HepG2 (cell line): ENCODE data around the gene RAB36. TPM values are rescaled to one million over a fixed set of nuclear protein-coding genes. Genes with fewer than 3 reads are reported as not detected.

Source experiments
- BCLAF1 ChIP-seq: fragments of 450-650 bp; IDR thresholded peaks from 2 replicates; pipeline ENCODE4 v1.6.1; 2017; ENCODE audit warnings: mild to moderate bottlenecking
- CCDC6 ChIP-seq: sonication (generic); formaldehyde crosslinking; IDR thresholded peaks from 2 replicates; pipeline ENCODE4 v1.8.1; 2022; ENCODE audit warnings: mild to moderate bottlenecking, missing genetic modification reagents, moderate library complexity
- CHD2 ChIP-seq: IDR thresholded peaks from 2 replicates; pipeline ENCODE4 v1.6.1; 2011; ENCODE audit warnings: low read depth, low read length, improper control_type of control experiment
- EHMT2 ChIP-seq: fragments of 200-600 bp; sonication (generic); IDR thresholded peaks from 2 replicates; pipeline ENCODE4 v1.7.0; 2017; ENCODE audit warnings: antibody characterized with exemption, low read depth, low read length, borderline replicate concordance
- HNRNPL ChIP-seq: fragments of 200-400 bp; formaldehyde crosslinking; IDR thresholded peaks from 2 replicates; pipeline ENCODE4 v1.6.1; 2017; ENCODE audit warnings: mild to moderate bottlenecking, low read depth, low read length
- PBX2 ChIP-seq: IDR thresholded peaks from 2 replicates; pipeline ENCODE4 v1.6.1; 2016; ENCODE audit warnings: control low read depth
- RAD21 ChIP-seq: fragments of 450-650 bp; formaldehyde crosslinking; IDR thresholded peaks from 2 replicates; pipeline ENCODE4 v1.5.0; 2020; ENCODE audit warnings: mild to moderate bottlenecking
- SALL2 ChIP-seq: sonication (generic); formaldehyde crosslinking; IDR thresholded peaks from 2 replicates; pipeline ENCODE4 v1.8.1; 2023; ENCODE audit warnings: mild to moderate bottlenecking, missing genetic modification reagents, inconsistent platforms
- SMC3 ChIP-seq: IDR thresholded peaks from 2 replicates; pipeline ENCODE4 v1.6.1; 2011; ENCODE audit warnings: low read length, improper control_type of control experiment
- TRIM24 ChIP-seq: sonication (generic); formaldehyde crosslinking; IDR thresholded peaks from 2 replicates; pipeline ENCODE4 v1.8.0; 2022; ENCODE audit warnings: mild to moderate bottlenecking, missing genetic modification reagents
- ZFP36L1 ChIP-seq: sonication (generic); formaldehyde crosslinking; IDR thresholded peaks from 2 replicates; pipeline ENCODE4 v1.8.0; 2022; ENCODE audit warnings: mild to moderate bottlenecking, missing genetic modification reagents, moderate library complexity
- ZNF256 ChIP-seq: sonication (generic); formaldehyde crosslinking; conservative IDR thresholded peaks from 2 replicates; pipeline ENCODE4 v1.4.0; 2020; ENCODE audit warnings: missing genetic modification reagents
- ZNF350 ChIP-seq: sonication (generic); formaldehyde crosslinking; IDR thresholded peaks from 2 replicates; pipeline ENCODE4 v1.4.0; 2020; ENCODE audit warnings: mild to moderate bottlenecking, low read depth, missing genetic modification reagents, borderline replicate concordance
- ZNF382 ChIP-seq: sonication (generic); formaldehyde crosslinking; IDR thresholded peaks from 2 replicates; pipeline ENCODE4 v1.5.0; 2020; ENCODE audit warnings: missing genetic modification reagents, mild to moderate bottlenecking, borderline replicate concordance
- ZNF567 ChIP-seq: sonication (generic); formaldehyde crosslinking; IDR thresholded peaks from 2 replicates; pipeline ENCODE4 v1.8.1; 2023; ENCODE audit warnings: mild to moderate bottlenecking, missing genetic modification reagents, borderline replicate concordance
- ZNF589 ChIP-seq: sonication (generic); formaldehyde crosslinking; conservative IDR thresholded peaks from 2 replicates; pipeline ENCODE4 v1.8.0; 2022; ENCODE audit warnings: mild to moderate bottlenecking, moderate library complexity, missing genetic modification reagents
- ZNF737 ChIP-seq: sonication (generic); formaldehyde crosslinking; IDR thresholded peaks from 2 replicates; pipeline ENCODE4 v1.5.0; 2020; ENCODE audit warnings: missing genetic modification reagents, mild to moderate bottlenecking, borderline replicate concordance
- ZNF776 ChIP-seq: sonication (generic); formaldehyde crosslinking; IDR thresholded peaks from 2 replicates; pipeline ENCODE4 v1.4.0; 2020; ENCODE audit warnings: mild to moderate bottlenecking, missing genetic modification reagents
- polyA plus RNA-seq, 8 experiments: library from polyadenylated mRNA; depleted of rRNA in 3 of 8; stranded (reverse) in 7 of 8; unstranded in 1 of 8; fragments of >200 nt; fragmentation: Illumina TruSeq in 4 of 8; extraction: Trizol in 4 of 8; gene quantifications; 2 replicates each; pipeline versions ENCODE4 v1.2.1 to v1.2.3, GENCODE V29; 2011 to 2016; ENCODE audit warnings: low read depth in 4 of 8, missing spikeins in 1 of 8, mixed read lengths in 1 of 8; ENCODE audit not compliant: insufficient read depth in 1 of 8
- total RNA-seq, 5 experiments: library from RNA; depleted of rRNA; stranded (reverse); fragments of >200 nt; fragmentation: Illumina TruSeq; extraction: Trizol; gene quantifications; 2 replicates each; pipeline ENCODE4 v1.2.3, GENCODE V29; 2016; ENCODE audit warnings: low read depth in 1 of 5
- TF ChIP-seq, protein P1 (sequence below): sonication (generic); formaldehyde crosslinking; IDR thresholded peaks from 2 replicates; pipeline ENCODE4 v1.5.0; 2020; ENCODE audit warnings: mild to moderate bottlenecking, missing genetic modification reagents
- TF ChIP-seq, protein P2 (sequence below): sonication (generic); formaldehyde crosslinking; IDR thresholded peaks from 2 replicates; pipeline ENCODE4 v1.8.1; 2023; ENCODE audit warnings: missing genetic modification reagents, mild to moderate bottlenecking, borderline replicate concordance
- TF ChIP-seq, protein P3 (sequence below): IDR thresholded peaks from 2 replicates; pipeline ENCODE4 v1.6.1; 2018; ENCODE audit warnings: missing genetic modification reagents, mild to moderate bottlenecking, missing compliant biosample characterization

The RAB36 gene
- total and polyA plus RNA-seq, 2 of the 13 experiments (the other 11 are each of a cell fraction or from before 2014, with no cell fraction given): 0.24 to 0.86 TPM

DNA sequence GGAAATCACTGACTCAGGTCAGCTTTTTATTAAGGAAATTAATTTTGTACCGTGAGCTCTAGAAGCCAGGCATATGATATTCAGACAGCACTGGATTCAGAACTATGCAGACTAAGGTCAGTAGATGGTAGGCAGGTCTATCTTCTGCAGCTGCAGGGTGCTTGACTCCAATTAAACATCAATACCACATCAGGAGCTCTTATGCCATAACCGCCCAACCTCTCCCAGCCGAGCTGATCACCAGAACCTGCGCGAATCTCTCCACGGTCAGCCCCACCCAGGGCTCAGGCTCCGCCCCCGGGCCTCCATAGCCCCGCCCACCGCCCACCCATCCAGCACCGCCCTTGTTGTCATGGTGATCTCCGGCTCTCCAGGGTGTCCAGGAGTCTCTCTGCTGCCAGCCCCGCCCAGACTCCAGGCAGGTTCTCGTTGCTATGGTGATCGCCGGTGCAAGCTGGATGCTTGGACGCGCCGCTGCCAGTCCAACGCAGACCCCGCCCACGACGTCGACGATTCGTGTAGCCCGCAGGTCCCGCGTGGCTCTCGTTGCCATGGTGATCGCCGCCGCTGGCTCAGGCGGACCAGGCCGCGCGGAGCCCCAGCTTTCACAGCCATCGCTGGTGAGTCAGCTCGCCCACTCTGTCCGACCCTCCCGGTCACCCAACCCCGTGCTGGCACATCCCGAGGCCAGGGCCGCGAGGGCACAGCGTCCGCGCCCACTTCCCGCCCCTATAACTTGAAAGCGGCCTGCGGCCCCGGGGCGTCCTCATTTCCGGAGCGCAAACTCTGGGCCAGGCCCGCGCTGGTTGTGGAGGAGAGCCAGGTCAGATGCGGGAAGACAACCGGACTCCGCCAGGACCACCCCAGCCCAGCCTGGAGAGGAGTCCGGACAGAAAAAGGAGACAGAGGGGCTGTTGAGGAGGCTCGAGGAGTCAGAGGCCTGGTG lies at the start of gene RAB36 (continued):
- TF ChIP-seq, protein P1, sequence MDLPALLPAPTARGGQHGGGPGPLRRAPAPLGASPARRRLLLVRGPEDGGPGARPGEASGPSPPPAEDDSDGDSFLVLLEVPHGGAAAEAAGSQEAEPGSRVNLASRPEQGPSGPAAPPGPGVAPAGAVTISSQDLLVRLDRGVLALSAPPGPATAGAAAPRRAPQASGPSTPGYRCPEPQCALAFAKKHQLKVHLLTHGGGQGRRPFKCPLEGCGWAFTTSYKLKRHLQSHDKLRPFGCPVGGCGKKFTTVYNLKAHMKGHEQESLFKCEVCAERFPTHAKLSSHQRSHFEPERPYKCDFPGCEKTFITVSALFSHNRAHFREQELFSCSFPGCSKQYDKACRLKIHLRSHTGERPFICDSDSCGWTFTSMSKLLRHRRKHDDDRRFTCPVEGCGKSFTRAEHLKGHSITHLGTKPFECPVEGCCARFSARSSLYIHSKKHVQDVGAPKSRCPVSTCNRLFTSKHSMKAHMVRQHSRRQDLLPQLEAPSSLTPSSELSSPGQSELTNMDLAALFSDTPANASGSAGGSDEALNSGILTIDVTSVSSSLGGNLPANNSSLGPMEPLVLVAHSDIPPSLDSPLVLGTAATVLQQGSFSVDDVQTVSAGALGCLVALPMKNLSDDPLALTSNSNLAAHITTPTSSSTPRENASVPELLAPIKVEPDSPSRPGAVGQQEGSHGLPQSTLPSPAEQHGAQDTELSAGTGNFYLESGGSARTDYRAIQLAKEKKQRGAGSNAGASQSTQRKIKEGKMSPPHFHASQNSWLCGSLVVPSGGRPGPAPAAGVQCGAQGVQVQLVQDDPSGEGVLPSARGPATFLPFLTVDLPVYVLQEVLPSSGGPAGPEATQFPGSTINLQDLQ (CRISPR knock-in tag): no peak
- TF ChIP-seq ZNF256 (no peak), ZNF776 (CRISPR knock-in tag) (no peak), PBX2 (CRISPR knock-in tag) (peak; percentile 60), BCLAF1 (no peak), CCDC6 (no peak), RAD21 (CRISPR knock-in tag) (0 out of 2 replicates have a peak, but pooled peaks have one; percentile 18), ZNF382 (no peak), ZNF737 (CRISPR knock-in tag) (no peak), ZNF589 (CRISPR knock-in tag) (no peak), HNRNPL (peak; percentile 81; the same call in 1 of the 2 replicates), ZFP36L1 (CRISPR knock-in tag) (no peak), TRIM24 (CRISPR knock-in tag) (no peak), CHD2 (0 out of 2 replicates have a peak, but pooled peaks have one; percentile 19), ZNF350 (CRISPR knock-in tag) (no peak), SALL2 (CRISPR knock-in tag) (no peak), ZNF567 (CRISPR knock-in tag) (no peak), EHMT2 (no peak), SMC3 (no peak)
- TF ChIP-seq, protein P2, sequence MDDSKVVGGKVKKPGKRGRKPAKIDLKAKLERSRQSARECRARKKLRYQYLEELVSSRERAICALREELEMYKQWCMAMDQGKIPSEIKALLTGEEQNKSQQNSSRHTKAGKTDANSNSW (CRISPR knock-in tag): no peak
- TF ChIP-seq, protein P3, sequence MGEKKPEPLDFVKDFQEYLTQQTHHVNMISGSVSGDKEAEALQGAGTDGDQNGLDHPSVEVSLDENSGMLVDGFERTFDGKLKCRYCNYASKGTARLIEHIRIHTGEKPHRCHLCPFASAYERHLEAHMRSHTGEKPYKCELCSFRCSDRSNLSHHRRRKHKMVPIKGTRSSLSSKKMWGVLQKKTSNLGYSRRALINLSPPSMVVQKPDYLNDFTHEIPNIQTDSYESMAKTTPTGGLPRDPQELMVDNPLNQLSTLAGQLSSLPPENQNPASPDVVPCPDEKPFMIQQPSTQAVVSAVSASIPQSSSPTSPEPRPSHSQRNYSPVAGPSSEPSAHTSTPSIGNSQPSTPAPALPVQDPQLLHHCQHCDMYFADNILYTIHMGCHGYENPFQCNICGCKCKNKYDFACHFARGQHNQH (CRISPR knock-in tag): peak; percentile 55
